CD4-positive, alpha-beta T cell (primary cell): ENCODE data around the gene MVD. TPM values are rescaled to one million over a fixed set of nuclear protein-coding genes. Genes with fewer than 3 reads are reported as not detected.

Source experiments
- ATAC-seq: fragments of 200-7000 bp; cut with Tn5 transposase; one replicate; pipeline ENCODE4 v1.10.0; 2022; ENCODE audit warnings: mild to moderate bottlenecking; ENCODE audit not compliant: poor library complexity
- CTCF ChIA-PET: fragments of 350-600 bp; sonication (Branson Sonifier 250); formaldehyde crosslinking; loops from one replicate; lab custom pipeline; 2021; ENCODE audit warnings: antibody characterized with exemption, inconsistent platforms; lab: Charles Lee
- POLR2A ChIA-PET: fragments of 350-600 bp; sonication (Branson Sonifier 250); formaldehyde crosslinking; loops from one replicate; lab custom pipeline; 2021; ENCODE audit warnings: antibody characterized with exemption, inconsistent platforms; lab: Charles Lee
- DNase-seq, 14 experiments: peaks; one replicate each; pipeline ENCODE4 v3.0.0-alpha.2; 2013 to 2020; ENCODE audit warnings: mixed read lengths in 2 of 14
- H3K27ac ChIP-seq, 2 donors: one replicate each; pipeline versions ENCODE4 v1.5.1 to v1.7.0; 2013; ENCODE audit warnings: low read length in 2 of 2, low read depth in 1 of 2, mild to moderate bottlenecking in 1 of 2
- H3K27me3 ChIP-seq, 2 experiments: 1 replicate in 1 of 2; 2 replicates in 1 of 2; pipeline versions ENCODE4 v1.6.1 to v1.7.0; 2013; ENCODE audit warnings: low read length in 2 of 2, control low read depth in 1 of 2, mild to moderate bottlenecking in 1 of 2, moderate library complexity in 1 of 2; ENCODE audit not compliant: insufficient read depth in 2 of 2, control insufficient read depth in 1 of 2
- H3K36me3 ChIP-seq: one replicate; pipeline ENCODE4 v1.6.1; 2013; ENCODE audit warnings: low read length, control low read depth; ENCODE audit not compliant: insufficient read depth
- H3K4me1 ChIP-seq: one replicate; pipeline ENCODE4 v1.6.1; 2013; ENCODE audit warnings: low read length, control low read depth; ENCODE audit not compliant: insufficient read depth
- H3K4me3 ChIP-seq: one replicate; pipeline ENCODE4 v1.5.1; 2013; ENCODE audit warnings: mild to moderate bottlenecking, low read length, moderate library complexity
- H3K9me3 ChIP-seq, 2 experiments: 1 replicate in 1 of 2; 2 replicates in 1 of 2; pipeline versions ENCODE4 v1.6.1 to v1.7.0; 2013; ENCODE audit warnings: low read length in 2 of 2, mild to moderate bottlenecking in 2 of 2, control low read depth in 1 of 2, moderate library complexity in 1 of 2; ENCODE audit not compliant: control insufficient read depth in 1 of 2, insufficient read depth in 1 of 2
- H3K27ac Mint-ChIP-seq: one replicate; pipeline ENCODE4 v1.8.0; 2020; ENCODE audit warnings: mixed read lengths
- H3K27me3 Mint-ChIP-seq: one replicate; pipeline ENCODE4 v1.8.0; 2021; ENCODE audit warnings: mixed read lengths
- H3K36me3 Mint-ChIP-seq: one replicate; pipeline ENCODE4 v1.8.0; 2021; ENCODE audit warnings: low read depth, mixed read lengths
- H3K4me1 Mint-ChIP-seq: one replicate; pipeline ENCODE4 v1.8.0; 2021; ENCODE audit warnings: low read depth, mixed read lengths
- H3K4me3 Mint-ChIP-seq: one replicate; pipeline ENCODE4 v1.8.0; 2020; ENCODE audit warnings: mild to moderate bottlenecking, mixed read lengths
- H3K9me3 Mint-ChIP-seq: one replicate; pipeline ENCODE4 v1.8.0; 2020; ENCODE audit warnings: mixed read lengths
- CTCF ChIP-seq: fragments of 200-600 bp; IDR thresholded peaks from one replicate; pipeline ENCODE4 v1.8.0; 2022; ENCODE audit warnings: antibody characterized with exemption, mild to moderate bottlenecking
- intact Hi-C, 2 experiments: fragments of 100-400 bp; cut with DNase I in 1 of 2; cut with micrococcal nuclease in 1 of 2; formaldehyde crosslinking; loops; one replicate each; pipeline versions ENCODE4 v1.15.1 to v1.9.0; 2023 to 2025; cut with DNase I, micrococcal nuclease
- total RNA-seq, 174 experiments: library from RNA in 2 of 174; stranded (reverse) in 2 of 174; gene quantifications; one replicate each; pipeline ENCODE4 v1.2.3 and lab custom pipeline; 2021 to 2026

The MVD gene
- total RNA-seq, 2 experiments from 2014 or later: 74.2 to 76.9 TPM

GRCh38 chr16:88654363-88655052 is 8.4 kb downstream of the MVD start:
- CTCF ChIA-PET: no interaction called here
- POLR2A ChIA-PET: no interaction called here
- H3K27ac Mint-ChIP-seq: peak overlapping the region; percentile 33

GRCh38 chr16:88653596-88654362 is 9.1 kb downstream of the MVD start:
- CTCF ChIA-PET: no interaction called here
- Mint-ChIP-seq H3K4me3 (peak overlapping the region; percentile 20), H3K36me3 (peaks cover 19% of the 10 kb centered on the region), H3K27ac (peak overlapping the region; percentile 65), H3K27me3 (no peaks in the 10 kb centered on the region), H3K4me1 (peaks cover 14% of the 10 kb centered on the region), H3K9me3 (no peaks in the 10 kb centered on the region)
- no peaks in the 10 kb centered on the region for H3K27me3 ChIP-seq
- peaks cover 34% of the 10 kb centered on the region for H3K4me1 ChIP-seq
- peaks cover 23% of the 10 kb centered on the region for H3K36me3 ChIP-seq
- no peak overlapping the region for H3K27ac ChIP-seq
- POLR2A ChIA-PET: interaction anchor here (1.0 to 1.5 kb wide), 2 partner anchors 9 to 10 kb away, joined by 4 read pairs; partner anchors contain the start of gene MVD
- TF ChIP-seq CTCF: no peak
- DNase-seq (peak in 2 of 14 experiments; percentile 25 to 48), ATAC-seq (no peak)
- H3K4me3 ChIP-seq: no peak overlapping the region
- intact Hi-C loops: loop anchor here (5.0 kb wide), 1 partner anchor 34 kb away; the partner anchor contains the start of gene SNAI3 (in 2 of the 2)
- no peaks in the 10 kb centered on the region for H3K9me3 ChIP-seq

More at GRCh38 chr16:88654363-88655052, 8.4 kb downstream of the MVD start:
- Mint-ChIP-seq H3K4me3 (peak overlapping the region; percentile 11), H3K36me3 (peaks cover 13% of the 10 kb centered on the region), H3K27me3 (no peaks in the 10 kb centered on the region), H3K4me1 (peaks cover 8% of the 10 kb centered on the region), H3K9me3 (no peaks in the 10 kb centered on the region)
- Histone ChIP-seq H3K27ac (no peak overlapping the region), H3K36me3 (peaks cover 18% of the 10 kb centered on the region), H3K4me1 (peaks cover 27% of the 10 kb centered on the region), H3K27me3 (no peaks in the 10 kb centered on the region), H3K9me3 (no peaks in the 10 kb centered on the region), H3K4me3 (no peak overlapping the region)
- peak in 1 of 14 experiments; percentile 17 for DNase-seq
- ATAC-seq: no peak
- intact Hi-C loops: loop anchor here (5.0 kb wide), 1 partner anchor 33 kb away; the partner anchor contains the start of gene SNAI3 (in 2 of the 2)
- TF ChIP-seq CTCF: no peak

- H3K36me3 Mint-ChIP-seq: peaks cover 19% of the 10 kb centered on the region
- no peaks in the 10 kb centered on the region for H3K9me3 Mint-ChIP-seq
- H3K4me3 Mint-ChIP-seq: peak overlapping the region; percentile 30
- Histone ChIP-seq H3K4me3 (no peak overlapping the region), H3K9me3 (no peaks in the 10 kb centered on the region), H3K4me1 (peaks cover 40% of the 10 kb centered on the region), H3K27ac (no peak overlapping the region), H3K27me3 (no peaks in the 10 kb centered on the region), H3K36me3 (peaks cover 26% of the 10 kb centered on the region)
- ChIA-PET POLR2A (interaction anchor here (1.0 to 1.5 kb wide), 2 partner anchors 10 to 11 kb away, joined by 4 read pairs; partner anchors contain the start of gene MVD), CTCF (no interaction called here)
- ATAC-seq (no peak), DNase-seq (no peak)
- no peaks in the 10 kb centered on the region for H3K27me3 Mint-ChIP-seq
- peaks cover 14% of the 10 kb centered on the region for H3K4me1 Mint-ChIP-seq
- intact Hi-C loops: loop anchor here (5.0 kb wide), 1 partner anchor 34 kb away; the partner anchor contains the start of gene SNAI3 (in 2 of the 2)
- H3K27ac Mint-ChIP-seq: peak overlapping the region; percentile 65
- TF ChIP-seq CTCF: no peak
These were observed 9.8 kb downstream of the MVD start for GRCh38 chr16:88653101-88653500.
